ENCODE measurements around the gene SLC1A4.
A peak's percentile ranks its signal among the peaks of the same experiment; 100 is the strongest.

The SLC1A4 gene

GRCh38 chr2:65055422-65056214, 66.4 kb downstream of the SLC1A4 start:
- DNase-seq = peak; percentile 66 to 69

- DNase-seq = peak; percentile 96 to 97
These were observed 67.2 kb downstream of the SLC1A4 start, which contains the start of gene CEP68 for GRCh38 chr2:65056215-65057053. CEP68 (plus strand) TSS chr2:65056416; CDS start chr2:65069445, 13,029 bp downstream.

DNA sequence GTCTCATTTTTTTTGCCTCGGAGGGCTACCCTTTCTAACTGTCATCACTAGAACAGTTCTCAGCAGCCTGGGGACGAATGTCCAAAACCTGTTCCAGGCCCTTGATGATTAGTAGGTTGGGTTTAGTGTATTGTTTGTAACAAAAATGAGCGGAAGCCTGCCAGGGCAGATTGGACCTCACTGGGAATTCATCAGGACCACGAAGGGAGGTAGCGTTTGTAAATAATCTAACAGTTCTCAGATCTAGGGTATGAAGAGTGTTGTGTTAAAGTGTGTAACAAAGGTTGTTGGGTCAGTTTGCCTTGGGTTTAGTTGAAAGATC, 67.8 kb downstream of the SLC1A4 start:
- no peak for DNase-seq

DNA sequence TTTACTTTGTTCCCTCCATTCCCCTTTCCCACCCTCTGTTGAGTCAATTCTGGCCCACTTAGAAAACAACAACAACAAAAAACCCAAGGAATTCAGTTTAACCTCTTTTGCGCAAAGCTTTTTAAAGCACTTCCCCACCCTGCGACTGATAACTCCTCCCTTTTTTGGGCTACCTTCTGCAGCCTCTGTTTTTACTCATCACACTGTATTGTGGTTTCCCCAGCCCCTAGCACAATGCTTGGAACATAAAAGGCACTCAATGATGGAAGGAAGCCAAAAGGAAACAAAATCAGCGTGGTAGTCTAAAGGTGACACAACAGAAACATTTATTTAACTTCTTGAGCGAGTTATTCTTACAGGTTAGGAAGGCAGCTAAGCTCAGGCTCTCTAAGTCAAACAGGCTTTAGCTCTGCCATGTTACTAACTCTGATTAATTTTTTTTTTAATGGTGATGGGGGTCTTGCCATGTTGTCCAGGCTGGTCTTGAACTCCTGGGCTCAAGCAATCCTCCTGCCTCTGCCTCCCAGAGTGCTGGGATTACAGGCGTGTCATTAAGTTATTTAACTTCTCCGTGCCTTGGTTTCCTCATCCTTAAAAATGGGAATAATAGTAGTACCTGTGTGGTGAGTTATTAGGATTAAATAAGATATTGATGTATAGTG, 68.3 kb downstream of the SLC1A4 start:
- DNase-seq = peak; percentile 36 to 56

DNA sequence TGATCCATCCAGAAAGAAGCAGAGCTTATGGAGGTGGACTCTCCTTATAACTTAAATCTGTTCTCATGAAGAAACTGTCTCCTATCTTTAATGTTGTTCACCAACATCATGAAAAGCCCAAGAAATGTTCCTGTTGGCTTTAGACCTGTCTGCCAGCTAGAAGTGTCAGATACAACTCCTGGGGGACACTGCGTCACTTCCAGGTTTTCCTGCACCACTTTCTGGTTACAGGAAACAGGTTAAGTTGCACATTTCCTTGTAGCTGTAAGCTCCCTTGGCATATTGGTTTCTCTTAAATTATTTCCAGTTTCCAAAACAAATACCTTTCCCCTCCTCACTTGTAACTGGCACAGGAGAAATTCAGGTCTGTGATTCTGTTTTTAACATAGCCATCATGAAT, 69.9 kb downstream of the SLC1A4 start:
- DNase-seq = no peak

GRCh38 chr2:65061146-65061909, 72.1 kb downstream of the SLC1A4 start:
- DNase-seq = no peak

GRCh38 chr2:65061910-65062339, 72.7 kb downstream of the SLC1A4 start:
- no peak for DNase-seq

- DNase-seq = no peak
These were observed 73.9 kb downstream of the SLC1A4 start for GRCh38 chr2:65062843-65063825.

DNA sequence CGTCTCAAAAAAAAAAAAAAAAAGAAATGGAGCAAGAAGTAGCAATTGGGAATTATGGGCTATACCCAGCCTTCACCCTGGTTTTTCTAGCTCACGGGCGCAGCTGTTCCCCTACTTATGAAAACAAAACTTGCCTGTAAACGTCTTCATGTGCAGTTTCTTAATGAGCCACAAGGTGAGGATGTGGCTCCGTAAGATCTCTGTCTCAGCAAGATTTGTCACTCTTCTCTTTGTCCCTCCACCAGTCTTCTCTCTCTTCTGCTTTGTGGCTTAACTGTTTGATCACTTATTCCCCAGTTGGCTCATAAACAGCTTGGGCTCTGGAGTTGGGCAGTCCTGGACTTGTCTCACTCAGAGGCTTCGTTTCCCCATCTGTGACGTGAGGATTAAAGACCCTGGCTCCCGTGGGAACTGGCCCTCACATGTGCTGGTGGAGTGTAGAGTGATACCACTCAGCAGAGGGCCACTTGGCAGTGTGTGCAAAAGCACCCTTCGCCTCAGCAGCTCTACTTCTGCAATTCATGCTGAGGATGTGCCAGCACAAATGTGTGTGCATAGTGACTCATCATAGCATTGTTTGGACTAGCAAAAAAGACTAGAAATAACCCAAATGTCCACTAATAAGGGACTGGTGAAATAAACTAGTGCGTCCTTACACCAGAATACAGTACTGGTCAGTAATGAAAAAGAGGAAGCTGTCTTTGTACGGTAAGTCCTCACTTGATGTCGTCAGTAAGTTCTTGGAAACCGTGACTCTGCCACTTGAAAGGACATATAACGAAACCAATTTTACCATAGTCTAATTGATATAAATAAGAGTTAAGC, 75.7 kb downstream of the SLC1A4 start:
- peak in 1 of 2 donors; percentile 49 for DNase-seq

DNA sequence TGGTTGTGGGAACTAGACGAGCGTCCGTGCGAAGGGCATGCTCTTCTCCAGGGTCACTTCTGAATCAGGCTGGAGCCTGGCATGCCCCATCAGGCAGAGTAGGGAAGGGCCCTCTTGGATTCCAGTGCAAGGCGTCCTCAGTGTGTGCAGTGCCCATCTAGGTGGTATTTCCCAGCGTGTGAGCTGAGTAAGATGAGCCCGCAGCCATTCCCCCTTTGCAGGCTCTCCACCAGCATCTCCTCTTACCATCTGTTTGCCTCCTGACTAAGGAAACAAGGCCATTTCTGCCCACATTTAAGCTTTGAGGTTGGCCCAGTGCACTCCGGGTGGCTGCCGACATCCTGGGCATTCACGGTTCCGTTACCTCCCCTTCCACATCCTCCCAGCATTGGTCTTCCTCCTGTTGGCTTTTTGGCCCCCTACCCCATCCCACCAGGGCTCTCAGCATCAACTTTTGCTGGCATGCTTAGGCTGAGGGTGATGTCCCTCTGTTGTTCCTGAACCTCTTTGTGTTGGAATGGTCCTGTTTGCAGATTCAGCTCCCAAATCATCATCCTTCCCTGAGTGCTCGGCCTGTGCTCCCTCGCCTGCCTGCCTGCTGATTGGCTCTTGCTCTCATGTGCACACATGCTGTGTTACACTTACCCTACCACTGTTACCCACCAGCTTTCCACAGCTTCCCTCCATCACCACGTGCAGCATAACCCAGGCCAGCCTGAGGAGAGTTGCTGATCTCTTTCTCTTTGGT, 78.8 kb downstream of the SLC1A4 start:
- no peak for DNase-seq

DNA sequence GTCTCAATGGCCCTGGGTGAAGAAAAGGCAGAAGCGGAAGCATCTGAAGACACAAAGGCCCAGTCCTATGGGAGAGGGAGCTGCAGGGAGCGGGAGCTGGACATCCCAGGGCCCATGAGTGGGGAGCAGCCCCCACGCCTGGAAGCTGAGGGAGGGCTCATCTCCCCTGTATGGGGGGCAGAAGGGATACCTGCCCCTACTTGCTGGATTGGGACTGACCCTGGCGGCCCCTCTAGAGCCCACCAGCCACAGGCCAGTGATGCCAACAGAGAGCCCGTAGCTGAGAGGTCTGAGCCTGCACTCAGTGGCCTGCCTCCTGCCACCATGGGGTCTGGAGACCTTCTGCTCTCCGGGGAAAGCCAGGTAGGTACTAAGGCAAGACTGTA, 80.2 kb downstream of the SLC1A4 start:
- DNase-seq = no peak

- no peak for DNase-seq
These were observed 81.1 kb downstream of the SLC1A4 start for GRCh38 chr2:65070172-65070830.

- no peak for DNase-seq
These were observed 81.7 kb downstream of the SLC1A4 start for GRCh38 chr2:65070856-65071255.

GRCh38 chr2:65071499-65072180, 82.4 kb downstream of the SLC1A4 start:
- DNase-seq = no peak

DNA sequence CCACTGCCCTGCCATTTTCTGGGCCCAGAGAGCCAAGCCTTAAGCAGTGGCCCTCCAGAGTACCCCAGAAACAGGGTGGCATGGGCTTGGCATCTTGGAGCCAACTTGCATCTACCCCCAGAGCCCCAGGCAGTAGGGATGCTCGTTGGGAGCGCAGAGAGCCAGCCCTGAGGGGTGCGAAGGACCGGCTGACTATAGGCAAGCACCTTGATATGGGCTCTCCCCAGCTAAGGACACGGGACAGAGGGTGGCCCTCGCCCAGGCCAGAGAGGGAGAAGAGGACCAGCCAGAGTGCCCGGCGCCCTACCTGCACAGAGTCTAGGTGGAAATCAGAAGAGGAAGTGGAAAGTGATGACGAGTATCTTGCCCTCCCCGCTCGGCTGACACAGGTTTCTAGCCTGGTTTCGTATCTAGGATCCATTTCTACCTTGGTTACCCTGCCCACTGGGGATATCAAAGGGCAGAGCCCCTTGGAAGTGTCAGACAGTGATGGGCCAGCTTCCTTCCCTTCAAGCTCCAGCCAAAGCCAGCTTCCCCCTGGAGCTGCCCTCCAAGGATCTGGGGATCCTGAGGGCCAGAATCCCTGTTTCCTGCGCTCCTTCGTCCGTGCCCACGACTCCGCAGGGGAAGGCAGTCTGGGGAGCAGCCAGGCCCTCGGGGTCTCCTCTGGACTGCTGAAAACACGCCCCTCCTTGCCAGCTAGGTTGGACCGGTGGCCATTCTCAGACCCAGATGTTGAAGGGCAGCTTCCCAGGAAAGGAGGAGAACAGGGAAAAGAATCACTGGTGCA, 83.2 kb downstream of the SLC1A4 start:
- DNase-seq = no peak

Data from stimulated activated CD4-positive, alpha-beta T cell treated with anti-CD3 and anti-CD28 coated beads, Interleukin-2, amount 100 ng/mL, for 24 hours (primary cell).